Measurements from ENCODE around the gene FILIP1L. TPM values are rescaled to one million over a fixed set of nuclear protein-coding genes. Genes with fewer than 3 reads are reported as not detected.

Gene FILIP1L
- total and polyA plus RNA-seq, 2 donors (not counting 1 experiment from before 2014, with no cell fraction given): 0.32 to 0.48 TPM

DNA sequence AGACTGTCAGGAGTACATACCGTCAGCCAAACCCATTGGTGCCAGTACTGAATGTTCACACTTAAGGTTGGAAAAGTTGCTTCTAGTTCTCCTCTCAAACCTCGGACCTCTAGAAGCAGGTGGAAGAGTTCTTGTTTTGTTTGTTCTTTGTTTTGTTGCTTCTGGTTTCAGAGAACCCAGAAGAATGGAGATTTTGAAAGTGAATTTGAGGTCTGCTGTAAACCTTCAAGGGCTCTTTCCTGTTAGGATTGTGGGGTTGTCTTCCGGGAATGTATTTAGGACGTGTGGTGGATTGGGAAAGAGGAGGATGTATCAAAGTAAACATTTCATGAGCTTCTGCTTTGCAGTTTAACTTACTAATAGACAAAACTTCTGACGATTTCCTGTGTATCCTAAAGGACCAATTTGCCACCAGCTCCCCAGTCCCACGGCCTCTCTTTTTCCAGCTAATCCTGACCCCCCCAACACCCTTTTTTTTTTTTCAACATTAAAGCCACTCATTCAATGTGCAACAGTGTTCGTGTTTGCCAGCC lies 50.3 kb downstream of the FILIP1L start:
- no peaks in the 10 kb centered on the region for H3K27me3 ChIP-seq (replicated peaks in 1 of 4; ENCODE audit: control extremely low read depth in 1 of 4, control insufficient read depth in 3 of 4, insufficient read depth in 4 of 4, low read length in 3 of 4)
- H3K9me3 Mint-ChIP-seq (ENCODE audit: insufficient read depth): no peaks in the 10 kb centered on the region
- H3K4me3 ChIP-seq (ENCODE audit: control extremely low read depth in 1 of 5, extremely low read depth in 1 of 5, insufficient read depth in 1 of 5, low read depth in 2 of 5, low read length in 4 of 5): no peak overlapping the region
- H3K4me1 Mint-ChIP-seq: peaks cover 7% of the 10 kb centered on the region
- DNase-seq (no peak), ATAC-seq (ENCODE audit: low read depth) (no peak)
- no peaks in the 10 kb centered on the region for H3K9me3 ChIP-seq (ENCODE audit: control extremely low read depth in 1 of 3, control insufficient read depth in 2 of 3, insufficient read depth in 1 of 3, low read length in 2 of 3)
- peaks cover 2 to 12% of the 10 kb centered on the region in 2 donors for H3K4me1 ChIP-seq (ENCODE audit: control insufficient read depth in 2 of 2, insufficient read depth in 2 of 2, low read length in 2 of 2)
- TF ChIP-seq, protein P1, sequence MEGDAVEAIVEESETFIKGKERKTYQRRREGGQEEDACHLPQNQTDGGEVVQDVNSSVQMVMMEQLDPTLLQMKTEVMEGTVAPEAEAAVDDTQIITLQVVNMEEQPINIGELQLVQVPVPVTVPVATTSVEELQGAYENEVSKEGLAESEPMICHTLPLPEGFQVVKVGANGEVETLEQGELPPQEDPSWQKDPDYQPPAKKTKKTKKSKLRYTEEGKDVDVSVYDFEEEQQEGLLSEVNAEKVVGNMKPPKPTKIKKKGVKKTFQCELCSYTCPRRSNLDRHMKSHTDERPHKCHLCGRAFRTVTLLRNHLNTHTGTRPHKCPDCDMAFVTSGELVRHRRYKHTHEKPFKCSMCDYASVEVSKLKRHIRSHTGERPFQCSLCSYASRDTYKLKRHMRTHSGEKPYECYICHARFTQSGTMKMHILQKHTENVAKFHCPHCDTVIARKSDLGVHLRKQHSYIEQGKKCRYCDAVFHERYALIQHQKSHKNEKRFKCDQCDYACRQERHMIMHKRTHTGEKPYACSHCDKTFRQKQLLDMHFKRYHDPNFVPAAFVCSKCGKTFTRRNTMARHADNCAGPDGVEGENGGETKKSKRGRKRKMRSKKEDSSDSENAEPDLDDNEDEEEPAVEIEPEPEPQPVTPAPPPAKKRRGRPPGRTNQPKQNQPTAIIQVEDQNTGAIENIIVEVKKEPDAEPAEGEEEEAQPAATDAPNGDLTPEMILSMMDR (IDR thresholded peaks at IDR 0.05): no peak
- no peak for TF ChIP-seq EZH2 (IDR thresholded peaks at IDR 0.05; ENCODE audit: borderline replicate concordance, insufficient read depth, low read depth, low read length, poor library complexity, severe bottlenecking)
- ChIA-PET POLR2A (interaction anchor here (0.6 kb wide), 1 partner anchor 106 kb away, joined by 4 read pairs; no protein-coding TSS in a partner anchor), CTCF (interaction anchor here (0.7 to 1.5 kb wide), 4 partner anchors 35 to 232 kb away, joined by 3 to 6 read pairs (median 4); partner anchors contain the start of gene TBC1D23)
- H3K4me3 Mint-ChIP-seq: no peak overlapping the region
- no peak overlapping the region for H3K4me2 ChIP-seq (replicated peaks; ENCODE audit: low read depth, low read length, poor library complexity, severe bottlenecking)
- H3K27me3 Mint-ChIP-seq: no peaks in the 10 kb centered on the region
- no peak overlapping the region for H3K27ac Mint-ChIP-seq
- no peak overlapping the region for H3K9ac ChIP-seq (ENCODE audit: low read length)
- no peak overlapping the region for H2AFZ ChIP-seq (ENCODE audit: insufficient read depth, low read depth, low read length, poor library complexity, severe bottlenecking)
- intact Hi-C loops (cut with micrococcal nuclease): no loop called here
- no peak overlapping the region for H3K27ac ChIP-seq (ENCODE audit: low read length in 2 of 2)
- H3K36me3 ChIP-seq (replicated peaks in 1 of 2; ENCODE audit: control extremely low read depth in 1 of 2, control insufficient read depth in 1 of 2, extremely low read depth in 1 of 2, insufficient read depth in 2 of 2, low read length in 1 of 2): no peaks in the 10 kb centered on the region
- H4K20me1 ChIP-seq (ENCODE audit: control insufficient read depth, insufficient read depth, low read length, poor library complexity, severe bottlenecking): no peaks in the 10 kb centered on the region
- WGBS (ENCODE audit: insufficient coverage): 89% methylated on average over 2 of the region's 7 CpGs
- H3K79me2 ChIP-seq (ENCODE audit: control insufficient read depth, insufficient read depth, low read length): no peaks in the 10 kb centered on the region

DNA sequence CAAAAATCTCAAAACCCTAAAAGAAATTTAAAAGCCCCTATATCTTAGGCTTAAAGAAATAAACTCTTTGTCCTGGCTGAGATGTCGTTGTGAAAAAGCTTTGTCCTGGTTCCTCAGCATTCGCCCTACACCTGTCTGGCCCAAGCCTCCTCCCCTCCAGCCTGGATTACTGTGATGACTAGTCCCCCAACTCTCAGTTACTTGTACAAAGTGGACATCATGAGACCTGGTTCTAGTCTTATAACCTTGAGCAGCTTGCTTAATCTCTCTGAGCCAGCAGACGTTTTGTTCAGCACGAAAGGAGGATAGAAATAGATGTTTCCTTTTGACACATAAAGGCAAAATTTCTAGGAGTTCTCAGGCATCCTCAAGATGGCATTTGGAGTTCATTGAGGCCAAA lies 51.6 kb downstream of the FILIP1L start:
- no peak overlapping the region for H3K4me3 Mint-ChIP-seq
- peaks cover 0 to 9% of the 10 kb centered on the region in 2 donors for H3K4me1 ChIP-seq (ENCODE audit: control insufficient read depth in 2 of 2, insufficient read depth in 2 of 2, low read length in 2 of 2)
- no peak overlapping the region for H3K9ac ChIP-seq (ENCODE audit: low read length)
- H3K36me3 ChIP-seq (replicated peaks in 1 of 2; ENCODE audit: control extremely low read depth in 1 of 2, control insufficient read depth in 1 of 2, extremely low read depth in 1 of 2, insufficient read depth in 2 of 2, low read length in 1 of 2): no peaks in the 10 kb centered on the region
- no peaks in the 10 kb centered on the region for H3K27me3 Mint-ChIP-seq
- H3K27me3 ChIP-seq (replicated peaks in 1 of 4; ENCODE audit: control extremely low read depth in 1 of 4, control insufficient read depth in 3 of 4, insufficient read depth in 4 of 4, low read length in 3 of 4): no peaks in the 10 kb centered on the region
- no peaks in the 10 kb centered on the region for H3K9me3 ChIP-seq (ENCODE audit: control extremely low read depth in 1 of 3, control insufficient read depth in 2 of 3, insufficient read depth in 1 of 3, low read length in 2 of 3)
- H3K27ac ChIP-seq (ENCODE audit: low read length in 2 of 2): no peak overlapping the region
- peaks cover 4% of the 10 kb centered on the region for H3K4me1 Mint-ChIP-seq
- intact Hi-C loops (cut with micrococcal nuclease): no loop called here
- ATAC-seq (ENCODE audit: low read depth) (no peak), DNase-seq (no peak)
- no peak overlapping the region for H2AFZ ChIP-seq (ENCODE audit: insufficient read depth, low read depth, low read length, poor library complexity, severe bottlenecking)
- no peaks in the 10 kb centered on the region for H3K79me2 ChIP-seq (ENCODE audit: control insufficient read depth, insufficient read depth, low read length)
- WGBS (ENCODE audit: insufficient coverage): 100% methylated on average over 4 of the region's 4 CpGs
- no peak overlapping the region for H3K4me3 ChIP-seq (ENCODE audit: control extremely low read depth in 1 of 5, extremely low read depth in 1 of 5, insufficient read depth in 1 of 5, low read depth in 2 of 5, low read length in 4 of 5)
- H3K4me2 ChIP-seq (replicated peaks; ENCODE audit: low read depth, low read length, poor library complexity, severe bottlenecking): no peak overlapping the region
- ChIA-PET CTCF (interaction anchor here (1.1 kb wide), 1 partner anchor 9 kb away, joined by 3 read pairs; no protein-coding TSS in a partner anchor), POLR2A (no interaction called here)
- H3K9me3 Mint-ChIP-seq (ENCODE audit: insufficient read depth): no peaks in the 10 kb centered on the region
- H4K20me1 ChIP-seq (ENCODE audit: control insufficient read depth, insufficient read depth, low read length, poor library complexity, severe bottlenecking): no peaks in the 10 kb centered on the region
- H3K27ac Mint-ChIP-seq: no peak overlapping the region
- TF ChIP-seq EZH2 (IDR thresholded peaks at IDR 0.05; ENCODE audit: borderline replicate concordance, insufficient read depth, low read depth, low read length, poor library complexity, severe bottlenecking): no peak
- TF ChIP-seq, protein P1 (IDR thresholded peaks at IDR 0.05): no peak

Data from B cell (primary cell).